GM12872 (cell line): ENCODE results near the gene ASTL.

Source experiments
- TF ChIP-seq, protein P1 (sequence below): IDR thresholded peaks from 3 replicates; pipeline ENCODE4 v1.5.1; 2011; ENCODE audit warnings: low read depth, mild to moderate bottlenecking, low read length, moderate library complexity; ENCODE audit not compliant: insufficient read depth

Gene ASTL

DNA sequence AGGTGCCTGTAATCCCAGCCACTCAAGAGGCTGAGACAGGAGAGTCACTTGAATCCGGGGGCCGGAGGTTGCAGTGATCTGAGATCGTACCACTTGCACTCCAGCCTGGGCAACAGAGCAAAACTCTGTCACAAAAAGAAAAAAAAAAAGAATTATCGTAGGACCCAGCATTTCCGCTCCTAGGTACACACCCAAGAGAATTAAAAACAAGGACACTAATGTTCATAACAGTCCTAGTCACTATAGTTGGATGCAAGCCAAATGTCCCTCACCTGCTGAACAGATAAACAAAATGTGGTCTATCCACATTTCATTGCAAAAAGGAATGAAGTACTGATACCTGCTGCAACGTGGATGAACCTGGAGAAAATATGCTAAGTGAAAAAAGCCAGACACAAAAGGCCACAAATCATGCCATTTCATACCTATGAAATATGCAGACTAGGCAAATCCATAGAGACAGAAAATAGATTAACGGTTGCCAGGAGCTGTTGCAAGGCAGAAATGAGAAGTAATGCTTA, 43.1 kb downstream of the ASTL start:
- TF ChIP-seq, protein P1, sequence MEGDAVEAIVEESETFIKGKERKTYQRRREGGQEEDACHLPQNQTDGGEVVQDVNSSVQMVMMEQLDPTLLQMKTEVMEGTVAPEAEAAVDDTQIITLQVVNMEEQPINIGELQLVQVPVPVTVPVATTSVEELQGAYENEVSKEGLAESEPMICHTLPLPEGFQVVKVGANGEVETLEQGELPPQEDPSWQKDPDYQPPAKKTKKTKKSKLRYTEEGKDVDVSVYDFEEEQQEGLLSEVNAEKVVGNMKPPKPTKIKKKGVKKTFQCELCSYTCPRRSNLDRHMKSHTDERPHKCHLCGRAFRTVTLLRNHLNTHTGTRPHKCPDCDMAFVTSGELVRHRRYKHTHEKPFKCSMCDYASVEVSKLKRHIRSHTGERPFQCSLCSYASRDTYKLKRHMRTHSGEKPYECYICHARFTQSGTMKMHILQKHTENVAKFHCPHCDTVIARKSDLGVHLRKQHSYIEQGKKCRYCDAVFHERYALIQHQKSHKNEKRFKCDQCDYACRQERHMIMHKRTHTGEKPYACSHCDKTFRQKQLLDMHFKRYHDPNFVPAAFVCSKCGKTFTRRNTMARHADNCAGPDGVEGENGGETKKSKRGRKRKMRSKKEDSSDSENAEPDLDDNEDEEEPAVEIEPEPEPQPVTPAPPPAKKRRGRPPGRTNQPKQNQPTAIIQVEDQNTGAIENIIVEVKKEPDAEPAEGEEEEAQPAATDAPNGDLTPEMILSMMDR, result no peak

DNA sequence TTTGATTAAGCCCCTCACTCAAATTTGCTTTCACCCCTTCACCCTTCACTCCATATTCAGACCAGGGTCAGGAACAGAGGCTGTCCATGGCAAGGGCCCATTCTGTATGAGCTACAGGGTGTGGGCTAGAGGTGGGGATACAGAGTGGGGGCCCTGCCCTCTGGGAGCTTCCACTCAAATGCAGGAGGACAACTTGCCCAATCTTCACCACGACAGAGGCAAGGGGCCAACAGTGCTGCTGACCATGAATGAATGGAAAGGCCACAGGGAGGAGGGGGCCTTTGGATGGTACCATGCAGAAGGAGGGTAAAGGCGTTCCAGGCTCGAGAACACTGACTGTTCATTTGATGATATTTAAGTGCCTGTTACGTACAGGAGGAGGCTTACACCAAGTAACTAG, 44.8 kb downstream of the ASTL start:
- TF ChIP-seq, protein P1, result no peak

DNA sequence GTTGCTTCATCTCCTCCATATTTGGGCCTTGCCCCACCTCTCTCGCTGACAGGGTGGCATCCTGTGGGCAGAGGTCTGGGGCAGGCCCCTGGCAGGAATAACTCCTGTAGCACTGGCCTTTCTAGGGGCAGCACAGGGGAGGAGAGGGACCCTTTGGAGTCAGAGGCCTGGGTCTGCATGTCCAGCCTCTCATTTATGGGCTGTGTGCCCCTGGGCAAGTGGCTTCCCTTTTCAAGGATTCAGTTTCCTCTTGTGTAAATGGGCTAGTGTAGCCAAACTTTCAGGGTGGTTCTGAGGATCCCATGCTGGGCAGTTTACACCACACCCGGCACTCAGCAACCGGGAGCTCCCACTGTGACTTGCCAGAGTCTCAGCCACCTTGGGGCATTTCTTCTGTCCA, 45.4 kb downstream of the ASTL start:
- TF ChIP-seq, protein P1, result no peak

DNA sequence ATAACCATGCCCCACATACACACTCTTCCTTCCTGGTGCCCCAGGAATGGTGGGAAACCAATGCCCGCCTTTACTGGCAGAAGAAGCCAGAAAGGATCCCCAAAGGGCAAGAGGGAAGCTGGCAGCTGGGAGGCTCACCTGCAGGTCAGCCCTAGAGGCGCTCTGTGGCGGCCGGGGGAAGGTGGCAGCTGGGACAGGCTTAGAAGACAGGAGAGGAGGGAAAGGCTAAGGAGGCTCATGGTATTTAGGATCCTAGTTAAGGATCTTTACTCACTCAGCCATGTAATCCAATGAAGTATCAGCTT, 45.8 kb downstream of the ASTL start:
- TF ChIP-seq, protein P1, result no peak

DNA sequence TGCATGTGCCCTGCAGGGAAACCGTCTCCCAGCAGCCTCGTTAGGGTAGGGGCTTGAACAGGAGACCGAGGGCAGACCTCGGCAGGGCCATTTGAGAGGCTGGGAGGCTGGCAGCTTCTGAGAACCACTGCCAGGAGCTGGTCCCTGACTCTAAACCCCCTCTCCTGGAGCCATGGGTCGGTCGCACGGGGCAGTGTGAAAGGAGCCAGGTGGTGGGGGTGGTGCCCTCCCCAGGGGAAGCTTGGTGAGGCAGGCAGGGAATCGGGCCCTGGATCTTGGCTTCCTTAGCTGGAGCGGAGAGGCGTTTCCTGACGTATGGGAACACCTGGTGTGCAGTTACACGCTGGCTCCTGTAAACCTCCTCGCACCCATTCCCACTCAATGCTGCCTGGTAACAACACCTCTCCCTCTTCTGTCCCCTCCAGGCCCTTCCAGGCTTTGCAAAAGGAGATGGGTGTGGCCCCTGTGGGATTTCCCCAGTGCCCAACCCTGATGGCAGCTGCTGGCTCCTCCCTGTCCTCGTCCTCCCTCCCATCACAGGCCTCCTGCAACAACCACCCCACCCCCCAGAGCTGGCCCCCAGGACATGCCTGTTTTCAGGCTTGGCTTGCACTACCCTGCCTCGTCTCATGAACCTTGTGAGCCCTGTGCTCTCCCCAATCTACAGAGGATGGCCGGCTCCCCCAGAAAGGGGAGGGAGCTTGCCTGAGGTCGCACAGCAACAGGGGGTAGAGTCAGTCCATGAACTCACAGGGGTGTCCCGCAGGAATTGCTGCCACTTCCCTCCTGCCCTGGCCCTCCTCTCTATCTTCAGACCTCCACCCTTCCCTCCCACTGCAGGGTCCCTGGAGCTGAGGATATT, 46.4 kb downstream of the ASTL start:
- TF ChIP-seq, protein P1, result no peak

DNA sequence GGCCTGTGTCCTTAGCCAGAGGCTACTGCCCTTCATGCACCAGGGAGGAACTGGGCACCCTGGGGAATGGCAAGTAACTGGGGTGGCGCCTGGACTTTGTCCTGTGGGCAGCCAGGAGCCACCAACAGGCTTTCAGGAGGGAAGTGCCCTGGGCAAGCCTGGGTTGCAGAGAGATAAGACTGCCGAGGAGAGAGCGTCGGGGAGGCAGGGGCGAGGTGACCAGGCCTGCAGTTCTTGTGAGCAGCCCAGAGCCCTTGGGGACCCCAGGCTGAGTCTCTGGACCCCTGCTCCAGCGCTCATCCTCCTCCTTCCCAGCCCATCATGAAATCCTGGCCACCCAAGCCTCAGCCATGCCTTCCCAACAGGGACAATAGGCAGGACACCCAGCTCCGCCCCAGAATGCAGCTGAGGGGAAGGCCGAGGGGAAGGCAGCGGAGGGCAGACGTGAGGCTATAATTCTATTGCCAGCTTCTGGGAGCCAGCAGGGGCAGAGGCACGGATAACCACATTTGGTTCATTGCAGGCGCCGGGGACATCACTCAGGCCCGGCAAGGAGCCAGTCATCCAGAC, 47.1 kb downstream of the ASTL start:
- TF ChIP-seq, protein P1, result no peak

DNA sequence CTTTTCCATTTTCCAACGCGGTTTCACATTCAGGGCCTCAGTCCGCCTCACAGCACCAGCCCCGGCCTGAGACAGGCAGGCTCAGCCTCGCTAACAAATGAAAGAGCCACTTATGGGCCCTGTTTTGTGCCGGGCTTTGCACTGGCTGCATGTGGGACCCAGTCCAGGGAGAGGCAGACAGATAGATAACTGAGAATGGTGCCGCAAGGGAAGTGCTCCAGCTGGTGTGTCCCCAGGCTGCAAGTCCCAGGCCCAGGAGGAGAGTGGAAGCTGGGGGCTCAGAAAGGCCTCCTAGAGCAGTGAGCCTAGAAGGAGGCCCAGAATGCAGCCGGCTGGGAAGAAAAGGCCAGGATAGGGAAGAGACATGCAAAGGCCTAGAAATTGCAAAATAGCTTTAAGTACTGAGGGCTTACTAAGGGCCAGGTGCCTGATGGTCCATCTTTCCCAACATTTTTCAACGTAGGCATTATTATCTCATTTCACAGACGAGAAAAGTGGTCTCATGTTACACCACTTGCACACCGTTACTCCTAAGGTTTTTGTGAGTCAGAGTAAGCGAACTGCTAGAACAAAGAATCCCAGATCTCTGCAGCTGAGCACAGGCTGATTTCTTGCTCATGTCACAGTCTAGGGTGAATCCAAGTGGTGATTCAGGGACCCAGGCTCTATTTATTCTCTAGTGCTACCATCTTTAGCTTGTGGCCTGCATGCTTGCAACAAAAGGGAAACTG, 47.9 kb downstream of the ASTL start:
- TF ChIP-seq, protein P1, result no peak
